ENCODE data around the gene KASH5. TPM values are rescaled to one million over a fixed set of nuclear protein-coding genes. Genes with fewer than 3 reads are reported as not detected.

Gene KASH5
- total and polyA plus RNA-seq, 2 of the 8 experiments (the other 6 are each of a cell fraction or from before 2014, with no cell fraction given): 0.05 to 0.19 TPM

GRCh38 chr19:49443366-49444099 is 55.5 kb downstream of the KASH5 start:
- H4K5ac ChIP-seq (ENCODE audit: insufficient read length, low read depth, low read length): peak overlapping the region; percentile 79
- H3K4ac ChIP-seq (replicated peaks; ENCODE audit: insufficient read length, low read depth, low read length): no peak overlapping the region
- no peak overlapping the region for H2BK120ac ChIP-seq (replicated peaks; ENCODE audit: low read depth, low read length)
- ChIA-PET CTCF (ENCODE audit: partially characterized antibody) (interaction anchor here (0.8 to 7.9 kb wide), 17 partner anchors 10 to 717 kb away, joined by 3 to 88 read pairs (median 3); partner anchors contain the start of genes GFY and PTH2), POLR2A (ENCODE audit: partially characterized antibody) (interaction anchor here (0.9 to 4.1 kb wide), 7 partner anchors 9 to 181 kb away, joined by 3 to 13 read pairs (median 3); partner anchors contain the start of genes ALDH16A1 and PIH1D1)
- H3K23ac ChIP-seq (ENCODE audit: insufficient read length): no peak overlapping the region
- peaks cover 18% of the 10 kb centered on the region; the same call in 1 of the 2 replicates for H3K23me2 ChIP-seq (ENCODE audit: low read depth, low read length)
- H4K8ac ChIP-seq (ENCODE audit: extremely low read depth, insufficient read depth, low read length): peak overlapping the region; percentile 60
- H2AK5ac ChIP-seq (ENCODE audit: low read depth, low read length): no peak overlapping the region
- no peaks in the 10 kb centered on the region for H3K79me2 ChIP-seq (ENCODE audit: control insufficient read depth in 1 of 2, insufficient read depth in 2 of 2, low read length in 2 of 2)
- H3K79me1 ChIP-seq (ENCODE audit: low read depth, low read length): no peaks in the 10 kb centered on the region; the same call in 1 of the 2 replicates
- no peak overlapping the region for H2AFZ ChIP-seq (ENCODE audit: low read length)
- DNase-seq (ENCODE audit: low read depth in 1 of 2, low spot score in 2 of 2) (peak; percentile 91 to 98), FAIRE-seq (peak; percentile 94)
- peak overlapping the region; percentile 97 for H3K18ac ChIP-seq (ENCODE audit: extremely low read depth, low read length)
- H3K4me2 ChIP-seq (ENCODE audit: insufficient read depth in 1 of 2, low read depth in 2 of 2, low read length in 2 of 2): peak overlapping the region; percentile 53 to 72
- H2BK20ac ChIP-seq (ENCODE audit: low read length): no peak overlapping the region
- H3K56ac ChIP-seq (replicated peaks; ENCODE audit: insufficient read length, low read depth, low read length): no peak overlapping the region
- H4K91ac ChIP-seq (replicated peaks; ENCODE audit: insufficient read length, low read length): peak overlapping the region; percentile 76
- peak overlapping the region; percentile 88; the same call in 1 of the 2 replicates for H2BK5ac ChIP-seq (ENCODE audit: low read depth, low read length)
- H3K36me3 ChIP-seq (ENCODE audit: control insufficient read depth in 2 of 4, insufficient read depth in 4 of 4, low read length in 3 of 4): peaks cover 5 to 9% (median 8%) of the 10 kb centered on the region in 4 experiments; a peak in 6 of 8 replicates
- no peak overlapping the region for H2BK15ac ChIP-seq (ENCODE audit: low read length)
- H3K27ac ChIP-seq (ENCODE audit: low read depth, low read length): peak overlapping the region; percentile 53
- H3K4me1 ChIP-seq (replicated peaks in 1 of 4; ENCODE audit: control insufficient read depth in 3 of 4, insufficient read depth in 4 of 4, low read length in 3 of 4): peaks cover 0 to 14% (median 12%) of the 10 kb centered on the region in 4 experiments; a peak in 6 of 7 replicates
- peaks cover 9 to 10% of the 10 kb centered on the region in 2 experiments for H4K20me1 ChIP-seq (replicated peaks in 1 of 2; ENCODE audit: control insufficient read depth in 1 of 2, insufficient read depth in 2 of 2, low read length in 2 of 2)
- 1% methylated on average over 43 of the region's 47 CpGs; no CpG with 5 or more reads in 1 of the 2 experiments for WGBS, 2 experiments (ENCODE audit: extremely low coverage in 1 of 2, insufficient coverage in 1 of 2, insufficient read length in 1 of 2, insufficient replicate concordance in 2 of 2, low coverage in 1 of 2, low lambda C conversion rate in 2 of 2, missing lambda C conversion rate in 1 of 2)
- no peaks in the 10 kb centered on the region for H3K9me3 ChIP-seq (ENCODE audit: insufficient read depth in 2 of 2, low read depth in 1 of 2, low read length in 1 of 2)
- H3K4me3 ChIP-seq (ENCODE audit: extremely low read depth in 1 of 4, insufficient read depth in 2 of 4, low read depth in 3 of 4, low read length in 4 of 4): peak overlapping the region; percentile 38 to 69 (median 62)
- peak overlapping the region in 2 of 4 experiments; percentile 12 to 29; a peak in 2 of 7 replicates for H3K9ac ChIP-seq (replicated peaks in 1 of 4; ENCODE audit: extremely low read depth in 1 of 4, low read depth in 3 of 4, low read length in 3 of 4)
- peaks cover 18 to 26% (median 25%) of the 10 kb centered on the region in 4 experiments for H3K27me3 ChIP-seq (replicated peaks in 1 of 4; ENCODE audit: control insufficient read depth in 3 of 4, extremely low read depth in 1 of 4, insufficient read depth in 3 of 4, low read length in 3 of 4)
- H2BK12ac ChIP-seq (ENCODE audit: low read depth, low read length): no peak overlapping the region
- no peak overlapping the region for H3K14ac ChIP-seq (ENCODE audit: insufficient read length)
- TF ChIP-seq ATF3 (IDR thresholded peaks at IDR 0.05; ENCODE audit: insufficient read depth, low read depth, low read length) (peak; percentile 79; the same call in 1 of the 2 replicates), MAFK (IDR thresholded peaks at IDR 0.05; ENCODE audit: low read depth, low read length) (no peak), SIN3A (conservative IDR thresholded peaks at IDR 0.05 in 1 of 2, IDR thresholded peaks at IDR 0.05 in 1 of 2; ENCODE audit: low read depth in 1 of 2, low read length in 2 of 2) (peak; percentile 39 to 55; a peak in 3 of 4 replicates), ASH2L (IDR thresholded peaks at IDR 0.05; ENCODE audit: low read length) (peak; percentile 36), SRF (IDR thresholded peaks at IDR 0.05; ENCODE audit: low read depth, low read length) (no peak), SP4 (IDR thresholded peaks at IDR 0.05; ENCODE audit: low read length) (no peak; the same call in 1 of the 2 replicates), CEBPB (IDR thresholded peaks at IDR 0.05; ENCODE audit: low read depth, low read length) (no peak), TEAD4 (IDR thresholded peaks at IDR 0.05; ENCODE audit: low read depth, low read length) (peak; percentile 7; the same call in 1 of the 2 replicates), SP1 (IDR thresholded peaks at IDR 0.05; ENCODE audit: low read depth, low read length) (0 out of 2 replicates have a peak, but pooled peaks have one; percentile 46), SIX5 (IDR thresholded peaks at IDR 0.05; ENCODE audit: low read depth, low read length) (peak; percentile 96), PHF8 (conservative IDR thresholded peaks at IDR 0.05; ENCODE audit: low read depth, low read length) (peak; percentile 31; the same call in 1 of the 2 replicates)
